Measurements from ENCODE around the gene ARMC6.

DNA sequence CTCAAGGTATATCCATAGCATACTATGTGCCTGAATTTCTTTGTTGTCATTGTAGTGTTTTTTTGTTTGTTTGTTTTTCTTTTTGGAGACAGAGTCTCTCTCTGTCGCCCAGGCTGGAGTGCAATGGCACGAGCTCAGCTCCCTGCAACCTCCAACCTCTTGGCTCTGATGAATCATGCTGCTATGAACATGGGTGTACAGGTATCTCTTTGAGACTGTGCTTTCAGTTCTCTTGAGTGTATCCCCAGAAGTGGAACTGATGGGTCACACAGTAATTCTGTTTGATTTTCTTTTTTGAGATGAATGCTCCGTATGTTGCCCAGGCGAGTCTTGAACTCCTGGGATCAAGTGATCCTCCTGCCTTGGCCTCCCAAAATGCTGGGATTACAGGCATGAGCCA lies 16.7 kb downstream of the ARMC6 start:
- TF ChIP-seq, protein P1, sequence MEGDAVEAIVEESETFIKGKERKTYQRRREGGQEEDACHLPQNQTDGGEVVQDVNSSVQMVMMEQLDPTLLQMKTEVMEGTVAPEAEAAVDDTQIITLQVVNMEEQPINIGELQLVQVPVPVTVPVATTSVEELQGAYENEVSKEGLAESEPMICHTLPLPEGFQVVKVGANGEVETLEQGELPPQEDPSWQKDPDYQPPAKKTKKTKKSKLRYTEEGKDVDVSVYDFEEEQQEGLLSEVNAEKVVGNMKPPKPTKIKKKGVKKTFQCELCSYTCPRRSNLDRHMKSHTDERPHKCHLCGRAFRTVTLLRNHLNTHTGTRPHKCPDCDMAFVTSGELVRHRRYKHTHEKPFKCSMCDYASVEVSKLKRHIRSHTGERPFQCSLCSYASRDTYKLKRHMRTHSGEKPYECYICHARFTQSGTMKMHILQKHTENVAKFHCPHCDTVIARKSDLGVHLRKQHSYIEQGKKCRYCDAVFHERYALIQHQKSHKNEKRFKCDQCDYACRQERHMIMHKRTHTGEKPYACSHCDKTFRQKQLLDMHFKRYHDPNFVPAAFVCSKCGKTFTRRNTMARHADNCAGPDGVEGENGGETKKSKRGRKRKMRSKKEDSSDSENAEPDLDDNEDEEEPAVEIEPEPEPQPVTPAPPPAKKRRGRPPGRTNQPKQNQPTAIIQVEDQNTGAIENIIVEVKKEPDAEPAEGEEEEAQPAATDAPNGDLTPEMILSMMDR (IDR thresholded peaks at IDR 0.05): no peak
- TF ChIP-seq POLR2A (IDR thresholded peaks at IDR 0.05; ENCODE audit: low read depth): no peak
